HL-60 (cell line): Measurements from ENCODE around the gene RAB44.

Experiments
- DNase-seq, 2 experiments: peaks; one replicate each; pipeline ENCODE4 v3.0.0-alpha.2; 2010 to 2020; ENCODE audit warnings: low read depth in 1 of 2, low spot score in 1 of 2
- H3K27ac ChIP-seq: fragments of 250-450 bp; sonication (Bioruptor Pico); replicated peaks from 2 replicates; pipeline ENCODE4 v1.5.1; 2020; ENCODE audit warnings: mild to moderate bottlenecking, moderate library complexity
- H3K27me3 ChIP-seq: fragments of 250-450 bp; sonication (Bioruptor Pico); 2 replicates; pipeline ENCODE4 v1.5.1; 2021; ENCODE audit warnings: mild to moderate bottlenecking, moderate library complexity; ENCODE audit not compliant: insufficient read depth, poor library complexity, severe bottlenecking
- H3K4me3 ChIP-seq: replicated peaks from 2 replicates; pipeline ENCODE4 v1.5.1; 2011; ENCODE audit warnings: mild to moderate bottlenecking, control low read depth, low read length; ENCODE audit not compliant: insufficient read depth
- GABPA ChIP-seq: IDR thresholded peaks from 2 replicates; pipeline ENCODE4 v1.6.1; 2012; ENCODE audit warnings: low read depth
- POLR2AphosphoS5 ChIP-seq: IDR thresholded peaks from 2 replicates; pipeline ENCODE4 v1.6.1; 2012; ENCODE audit warnings: low read depth
- SPI1 ChIP-seq: IDR thresholded peaks from 2 replicates; pipeline ENCODE4 v1.6.1; 2012; ENCODE audit warnings: low read depth, mild to moderate bottlenecking, borderline replicate concordance
- TF ChIP-seq, protein P1 (sequence below): IDR thresholded peaks from one replicate; pipeline ENCODE4 v1.5.1; 2011; ENCODE audit warnings: low read length, control low read depth, inconsistent platforms; ENCODE audit not compliant: insufficient read depth
- TF ChIP-seq, protein P2 (sequence below): IDR thresholded peaks from 2 replicates; pipeline ENCODE4 v1.6.1; 2012; ENCODE audit warnings: low read depth; ENCODE audit not compliant: insufficient replicate concordance

The RAB44 gene

DNA sequence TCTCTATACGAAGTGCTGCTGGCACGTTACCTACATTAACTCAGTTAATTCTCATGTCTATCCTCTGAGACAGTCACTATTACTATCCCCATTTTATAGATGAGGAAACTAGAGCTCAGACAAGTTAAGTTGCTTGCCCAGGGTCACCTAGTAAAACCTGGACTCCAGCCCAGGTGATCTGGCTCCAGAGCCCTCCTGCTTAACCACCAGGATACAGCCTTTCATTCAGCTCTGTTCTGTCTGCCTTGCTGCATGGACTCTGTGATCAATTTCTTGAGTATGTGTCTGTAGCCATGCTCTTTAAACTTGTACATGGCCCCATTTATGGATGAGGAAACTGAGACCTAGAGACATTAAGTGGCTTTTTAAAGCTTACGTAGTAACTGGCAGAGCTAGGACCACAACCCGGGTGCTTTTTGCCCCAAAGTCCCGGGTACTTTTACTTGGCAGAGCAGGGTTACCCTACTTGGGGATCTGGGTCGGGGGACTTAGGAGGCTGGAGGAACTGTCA lies 14.4 kb upstream of the RAB44 start:
- Histone ChIP-seq H3K4me3 (no peak overlapping the region), H3K27me3 (peaks cover 11% of the 10 kb centered on the region), H3K27ac (0 out of 2 replicates have a peak overlapping the region, but pooled peaks have one; percentile 27)
- TF ChIP-seq, protein P1, sequence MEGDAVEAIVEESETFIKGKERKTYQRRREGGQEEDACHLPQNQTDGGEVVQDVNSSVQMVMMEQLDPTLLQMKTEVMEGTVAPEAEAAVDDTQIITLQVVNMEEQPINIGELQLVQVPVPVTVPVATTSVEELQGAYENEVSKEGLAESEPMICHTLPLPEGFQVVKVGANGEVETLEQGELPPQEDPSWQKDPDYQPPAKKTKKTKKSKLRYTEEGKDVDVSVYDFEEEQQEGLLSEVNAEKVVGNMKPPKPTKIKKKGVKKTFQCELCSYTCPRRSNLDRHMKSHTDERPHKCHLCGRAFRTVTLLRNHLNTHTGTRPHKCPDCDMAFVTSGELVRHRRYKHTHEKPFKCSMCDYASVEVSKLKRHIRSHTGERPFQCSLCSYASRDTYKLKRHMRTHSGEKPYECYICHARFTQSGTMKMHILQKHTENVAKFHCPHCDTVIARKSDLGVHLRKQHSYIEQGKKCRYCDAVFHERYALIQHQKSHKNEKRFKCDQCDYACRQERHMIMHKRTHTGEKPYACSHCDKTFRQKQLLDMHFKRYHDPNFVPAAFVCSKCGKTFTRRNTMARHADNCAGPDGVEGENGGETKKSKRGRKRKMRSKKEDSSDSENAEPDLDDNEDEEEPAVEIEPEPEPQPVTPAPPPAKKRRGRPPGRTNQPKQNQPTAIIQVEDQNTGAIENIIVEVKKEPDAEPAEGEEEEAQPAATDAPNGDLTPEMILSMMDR: no peak
- TF ChIP-seq, protein P2, sequence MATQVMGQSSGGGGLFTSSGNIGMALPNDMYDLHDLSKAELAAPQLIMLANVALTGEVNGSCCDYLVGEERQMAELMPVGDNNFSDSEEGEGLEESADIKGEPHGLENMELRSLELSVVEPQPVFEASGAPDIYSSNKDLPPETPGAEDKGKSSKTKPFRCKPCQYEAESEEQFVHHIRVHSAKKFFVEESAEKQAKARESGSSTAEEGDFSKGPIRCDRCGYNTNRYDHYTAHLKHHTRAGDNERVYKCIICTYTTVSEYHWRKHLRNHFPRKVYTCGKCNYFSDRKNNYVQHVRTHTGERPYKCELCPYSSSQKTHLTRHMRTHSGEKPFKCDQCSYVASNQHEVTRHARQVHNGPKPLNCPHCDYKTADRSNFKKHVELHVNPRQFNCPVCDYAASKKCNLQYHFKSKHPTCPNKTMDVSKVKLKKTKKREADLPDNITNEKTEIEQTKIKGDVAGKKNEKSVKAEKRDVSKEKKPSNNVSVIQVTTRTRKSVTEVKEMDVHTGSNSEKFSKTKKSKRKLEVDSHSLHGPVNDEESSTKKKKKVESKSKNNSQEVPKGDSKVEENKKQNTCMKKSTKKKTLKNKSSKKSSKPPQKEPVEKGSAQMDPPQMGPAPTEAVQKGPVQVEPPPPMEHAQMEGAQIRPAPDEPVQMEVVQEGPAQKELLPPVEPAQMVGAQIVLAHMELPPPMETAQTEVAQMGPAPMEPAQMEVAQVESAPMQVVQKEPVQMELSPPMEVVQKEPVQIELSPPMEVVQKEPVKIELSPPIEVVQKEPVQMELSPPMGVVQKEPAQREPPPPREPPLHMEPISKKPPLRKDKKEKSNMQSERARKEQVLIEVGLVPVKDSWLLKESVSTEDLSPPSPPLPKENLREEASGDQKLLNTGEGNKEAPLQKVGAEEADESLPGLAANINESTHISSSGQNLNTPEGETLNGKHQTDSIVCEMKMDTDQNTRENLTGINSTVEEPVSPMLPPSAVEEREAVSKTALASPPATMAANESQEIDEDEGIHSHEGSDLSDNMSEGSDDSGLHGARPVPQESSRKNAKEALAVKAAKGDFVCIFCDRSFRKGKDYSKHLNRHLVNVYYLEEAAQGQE: no peak
- no peak for TF ChIP-seq POLR2AphosphoS5
- no peak for TF ChIP-seq SPI1
- TF ChIP-seq GABPA: no peak
- no peak for DNase-seq

DNA sequence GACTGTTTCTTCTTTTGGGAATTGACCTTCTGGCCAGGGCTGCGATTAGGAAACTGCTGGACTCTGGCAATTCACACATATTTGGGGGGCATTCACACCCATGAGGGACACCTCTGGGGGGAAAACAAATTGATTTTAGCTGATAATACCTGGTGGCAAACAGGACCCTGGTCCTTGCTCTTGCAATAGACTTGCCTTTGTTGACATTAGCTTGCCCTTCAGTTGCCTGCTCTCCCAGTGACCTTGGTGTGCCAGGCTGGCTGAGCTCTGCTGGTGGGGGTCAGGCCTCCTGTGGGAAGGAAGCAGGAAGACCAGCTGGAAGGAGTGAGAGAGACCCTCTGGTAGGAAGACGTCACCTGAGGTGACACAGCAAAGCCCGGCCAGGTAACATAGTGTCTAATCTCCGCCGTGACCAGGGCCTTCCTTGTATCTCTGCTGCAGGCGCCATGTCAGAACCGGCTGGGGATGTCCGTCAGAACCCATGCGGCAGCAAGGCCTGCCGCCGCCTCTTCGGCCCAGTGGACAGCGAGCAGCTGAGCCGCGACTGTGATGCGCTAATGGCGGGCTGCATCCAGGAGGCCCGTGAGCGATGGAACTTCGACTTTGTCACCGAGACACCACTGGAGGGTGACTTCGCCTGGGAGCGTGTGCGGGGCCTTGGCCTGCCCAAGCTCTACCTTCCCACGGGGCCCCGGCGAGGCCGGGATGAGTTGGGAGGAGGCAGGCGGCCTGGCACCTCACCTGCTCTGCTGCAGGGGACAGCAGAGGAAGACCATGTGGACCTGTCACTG lies 13.8 kb upstream of the RAB44 start:
- Histone ChIP-seq H3K27me3 (peaks cover 11% of the 10 kb centered on the region), H3K4me3 (no peak overlapping the region), H3K27ac (no peak overlapping the region)
- no peak for DNase-seq
- TF ChIP-seq GABPA (no peak), SPI1 (no peak), POLR2AphosphoS5 (no peak)
- TF ChIP-seq, protein P2: no peak
- TF ChIP-seq, protein P1: no peak

DNA sequence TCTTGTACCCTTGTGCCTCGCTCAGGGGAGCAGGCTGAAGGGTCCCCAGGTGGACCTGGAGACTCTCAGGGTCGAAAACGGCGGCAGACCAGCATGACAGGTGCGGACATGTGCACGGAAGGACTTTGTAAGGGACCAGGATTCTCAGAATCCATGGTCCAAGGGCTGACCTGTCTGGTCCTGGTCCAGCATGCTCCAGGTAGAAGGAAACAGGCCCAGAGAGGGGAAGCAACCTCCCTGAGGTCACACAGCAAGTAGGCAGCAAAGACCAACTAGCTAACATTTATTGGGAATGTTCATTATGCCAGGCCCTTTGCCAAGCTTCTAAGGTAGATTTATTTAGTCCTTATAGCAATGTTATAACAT lies 13.2 kb upstream of the RAB44 start:
- H3K27ac ChIP-seq: no peak overlapping the region

More for the DNA sequence above, 13.2 kb upstream of the RAB44 start:
- Histone ChIP-seq H3K4me3 (no peak overlapping the region), H3K27me3 (peaks cover 7% of the 10 kb centered on the region)
- TF ChIP-seq SPI1 (no peak), GABPA (no peak), POLR2AphosphoS5 (no peak)
- TF ChIP-seq, protein P1: no peak
- TF ChIP-seq, protein P2: no peak
- no peak for DNase-seq
